Measurements from ENCODE around the gene UBE2G1. TPM values are rescaled to one million over a fixed set of nuclear protein-coding genes. Genes with fewer than 3 reads are reported as not detected.
A peak's percentile ranks its signal among the peaks of the same experiment; 100 is the strongest.

The UBE2G1 gene
- polyA plus RNA-seq (ENCODE audit: low read depth in 6 of 6) = 10 to 100 TPM; 50.7 to 87.5 (median 59.0) TPM

GRCh38 chr17:4366327-4367063 lies at the start of gene UBE2G1:
UBE2G1 (minus strand) TSS chr17:4366675; CDS start chr17:4366316, 359 bp downstream.
- Mint-ChIP-seq H3K27me3 (no peaks in the 10 kb centered on the region), H3K27ac (peak within 1 kb of the TSS; percentile 88 to 97 (median 94)), H3K4me3 (peak within 1 kb of the TSS; percentile 79 to 94 (median 90)), H3K9me3 (no peaks in the 10 kb centered on the region), H3K36me3 (no peaks in the 10 kb centered on the region), H3K4me1 (peaks cover 29 to 44% (median 36%) of the 10 kb centered on the region in 3 donors)
- ATAC-seq (ENCODE audit: low read depth in 2 of 2) (peak; percentile 81 to 82), DNase-seq (peak; percentile 98)

DNA sequence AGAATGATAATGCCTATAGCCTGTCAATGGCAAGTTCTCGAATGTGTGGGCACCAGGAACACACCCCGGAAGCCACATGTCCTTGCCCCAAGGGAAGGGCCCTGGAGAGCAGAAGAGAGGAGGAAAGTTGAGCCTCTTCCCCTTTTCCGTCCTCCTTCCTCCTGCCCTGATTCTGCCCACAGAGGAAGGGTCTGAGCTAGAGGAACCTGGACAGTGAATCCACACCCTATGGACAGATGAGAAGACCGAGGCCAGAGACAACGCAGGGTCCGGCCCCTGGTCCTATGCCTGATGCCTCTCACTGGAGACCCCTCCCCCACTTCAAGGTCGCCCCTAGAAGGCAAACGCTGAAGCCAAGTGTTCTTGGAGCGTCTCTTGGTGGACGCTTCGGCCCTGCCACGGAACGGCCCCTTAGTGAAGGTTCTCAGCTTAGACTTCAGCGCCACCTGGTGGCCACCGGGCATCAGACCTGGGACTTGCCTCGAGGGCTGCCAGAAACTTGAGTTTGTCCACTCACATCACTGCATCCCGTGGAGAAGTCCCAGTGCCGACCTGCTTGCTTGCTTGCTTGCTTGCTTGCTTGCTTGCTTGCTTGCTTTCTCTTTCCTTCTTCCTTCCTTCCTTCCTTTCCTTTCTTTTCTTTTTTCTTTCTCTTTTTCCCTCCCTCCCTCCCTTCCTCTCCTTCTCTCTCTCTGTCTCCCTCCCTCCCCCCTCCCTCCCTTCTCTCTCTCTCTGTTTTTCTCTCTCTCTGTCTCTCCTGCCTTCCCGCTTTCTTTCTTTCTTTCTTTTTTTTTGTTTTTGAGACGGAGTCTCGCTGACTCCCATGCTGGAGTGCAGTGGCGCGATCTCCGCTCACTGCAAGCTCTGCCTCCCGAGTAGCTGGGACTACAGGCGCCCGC lies 46.7 kb upstream of the UBE2G1 start:
- Mint-ChIP-seq H3K27me3 (no peaks in the 10 kb centered on the region), H3K4me1 (peaks cover 5 to 9% (median 6%) of the 10 kb centered on the region in 3 donors), H3K27ac (peak overlapping the region in 2 of 6 donors; percentile 74 to 91), H3K36me3 (no peaks in the 10 kb centered on the region), H3K4me3 (peak overlapping the region in 6 of 8 donors; percentile 5 to 64 (median 54)), H3K9me3 (no peaks in the 10 kb centered on the region)
- DNase-seq = peak; percentile 81
- peak; percentile 98 to 99 for ATAC-seq (ENCODE audit: low read depth in 2 of 2)

GRCh38 chr17:4411201-4411600 lies 44.7 kb upstream of the UBE2G1 start:
- DNase-seq = no peak
- Mint-ChIP-seq H3K4me1 (peaks cover 5 to 9% (median 6%) of the 10 kb centered on the region in 3 donors), H3K4me3 (no peak overlapping the region), H3K27me3 (no peaks in the 10 kb centered on the region), H3K36me3 (no peaks in the 10 kb centered on the region), H3K27ac (no peak overlapping the region), H3K9me3 (no peaks in the 10 kb centered on the region)
- ATAC-seq (ENCODE audit: low read depth in 2 of 2) = no peak

GRCh38 chr17:4409659-4410058 lies 43.2 kb upstream of the UBE2G1 start:
- peaks cover 13 to 16% (median 15%) of the 10 kb centered on the region in 3 donors for H3K4me1 Mint-ChIP-seq
- H3K4me3 Mint-ChIP-seq = no peak overlapping the region
- H3K9me3 Mint-ChIP-seq = no peaks in the 10 kb centered on the region
- DNase-seq (no peak), ATAC-seq (ENCODE audit: low read depth in 2 of 2) (no peak)
- H3K27ac Mint-ChIP-seq = peak overlapping the region in 1 of 6 donors; percentile 53
- H3K36me3 Mint-ChIP-seq = no peaks in the 10 kb centered on the region
- no peaks in the 10 kb centered on the region for H3K27me3 Mint-ChIP-seq

DNA sequence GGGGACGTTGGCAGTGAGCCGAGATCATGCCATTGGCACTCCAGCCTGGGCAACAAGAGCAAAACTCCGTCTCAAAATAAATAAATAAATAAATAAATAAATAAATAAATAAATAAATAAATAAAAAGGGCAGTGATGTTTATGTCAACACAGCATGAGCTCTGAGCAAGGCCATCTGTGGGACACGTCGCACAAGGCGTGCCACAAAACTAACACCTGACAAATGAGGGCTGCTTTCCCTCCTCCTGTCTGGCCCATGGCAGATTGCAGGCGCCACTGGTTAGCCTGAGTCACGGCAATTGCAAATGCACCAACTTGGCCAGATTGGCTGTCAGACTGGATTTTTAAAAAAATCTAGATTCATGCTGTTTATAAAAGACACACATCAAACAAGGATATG lies 41.4 kb upstream of the UBE2G1 start:
- Mint-ChIP-seq H3K9me3 (no peaks in the 10 kb centered on the region), H3K27ac (no peak overlapping the region), H3K4me3 (no peak overlapping the region), H3K27me3 (no peaks in the 10 kb centered on the region), H3K36me3 (no peaks in the 10 kb centered on the region), H3K4me1 (peaks cover 7 to 12% (median 8%) of the 10 kb centered on the region in 3 donors)
- ATAC-seq (ENCODE audit: low read depth in 2 of 2) = no peak
- no peak for DNase-seq

DNA sequence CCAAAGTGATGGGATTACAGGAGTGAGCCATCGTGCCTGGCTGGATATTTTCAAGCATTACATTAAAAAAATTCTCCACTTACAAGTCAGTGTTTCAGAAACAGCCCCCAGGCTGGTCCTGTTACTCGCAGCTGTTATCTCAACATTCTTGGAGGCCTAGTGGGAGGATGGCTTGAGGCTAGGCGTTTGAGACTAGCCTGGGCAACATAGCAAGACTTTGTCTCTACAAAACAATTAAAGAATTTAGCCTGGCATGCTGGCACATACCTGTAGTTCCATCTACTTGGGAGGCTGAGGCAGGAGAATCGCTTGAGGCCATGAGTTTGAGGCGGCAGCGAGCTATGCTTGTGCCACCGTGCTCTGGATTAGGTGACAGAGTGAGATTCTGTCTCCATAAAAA lies 40.7 kb upstream of the UBE2G1 start:
- no peak overlapping the region for H3K4me3 Mint-ChIP-seq
- no peaks in the 10 kb centered on the region for H3K27me3 Mint-ChIP-seq
- H3K36me3 Mint-ChIP-seq = no peaks in the 10 kb centered on the region
- DNase-seq (no peak), ATAC-seq (ENCODE audit: low read depth in 2 of 2) (no peak)
- peaks cover 5 to 11% (median 8%) of the 10 kb centered on the region in 3 donors for H3K4me1 Mint-ChIP-seq
- peak overlapping the region in 1 of 6 donors; percentile 12 for H3K27ac Mint-ChIP-seq
- H3K9me3 Mint-ChIP-seq = no peaks in the 10 kb centered on the region

- DNase-seq (no peak), ATAC-seq (ENCODE audit: low read depth in 2 of 2) (no peak)
- Mint-ChIP-seq H3K27ac (no peak overlapping the region), H3K36me3 (no peaks in the 10 kb centered on the region), H3K27me3 (no peaks in the 10 kb centered on the region), H3K9me3 (no peaks in the 10 kb centered on the region), H3K4me1 (peaks cover 5 to 11% (median 8%) of the 10 kb centered on the region in 3 donors), H3K4me3 (no peak overlapping the region)
Measured at GRCh38 chr17:4406386-4406785, 39.9 kb upstream of the UBE2G1 start.

GRCh38 chr17:4405699-4406098 lies 39.2 kb upstream of the UBE2G1 start:
- Mint-ChIP-seq H3K9me3 (no peaks in the 10 kb centered on the region), H3K27me3 (no peaks in the 10 kb centered on the region), H3K27ac (peak overlapping the region in 1 of 6 donors; percentile 24), H3K4me1 (peaks cover 5 to 11% (median 8%) of the 10 kb centered on the region in 3 donors), H3K36me3 (no peaks in the 10 kb centered on the region), H3K4me3 (no peak overlapping the region)
- no peak for ATAC-seq (ENCODE audit: low read depth in 2 of 2)
- DNase-seq = no peak

- no peaks in the 10 kb centered on the region for H3K36me3 Mint-ChIP-seq
- H3K27me3 Mint-ChIP-seq = no peaks in the 10 kb centered on the region
- peaks cover 5 to 11% (median 8%) of the 10 kb centered on the region in 3 donors for H3K4me1 Mint-ChIP-seq
- no peak for DNase-seq
- no peak overlapping the region for H3K4me3 Mint-ChIP-seq
- H3K27ac Mint-ChIP-seq = peak overlapping the region in 2 of 6 donors; percentile 3 to 59
- ATAC-seq (ENCODE audit: low read depth in 2 of 2) = peak; percentile 14 to 30
- H3K9me3 Mint-ChIP-seq = no peaks in the 10 kb centered on the region
Measured at GRCh38 chr17:4405038-4405669, 38.7 kb upstream of the UBE2G1 start.

DNA sequence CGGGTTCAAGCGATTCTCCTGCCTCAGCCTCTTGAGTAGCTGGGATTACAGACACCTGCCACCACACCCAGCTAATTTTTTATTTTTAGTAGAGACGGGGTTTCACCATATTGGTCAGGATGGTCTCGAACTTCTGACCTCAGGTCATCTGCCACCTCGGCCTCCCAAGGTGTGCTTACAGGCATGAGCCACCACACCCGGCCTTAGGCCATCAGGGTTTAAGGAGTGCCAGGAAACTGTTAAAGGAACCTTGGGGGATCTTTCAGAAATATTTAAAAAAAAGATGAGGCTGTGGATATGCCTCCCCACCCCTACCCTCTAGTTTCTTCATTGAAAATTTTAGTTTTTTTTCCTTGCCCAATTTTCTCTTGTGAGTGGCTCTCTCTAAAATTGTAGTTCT lies 31.4 kb upstream of the UBE2G1 start:
- Mint-ChIP-seq H3K4me3 (peak overlapping the region in 6 of 8 donors; percentile 19 to 75 (median 64)), H3K9me3 (no peaks in the 10 kb centered on the region), H3K27ac (peak overlapping the region in 5 of 6 donors; percentile 61 to 92 (median 89)), H3K36me3 (no peaks in the 10 kb centered on the region), H3K4me1 (peaks cover 21 to 44% (median 36%) of the 10 kb centered on the region in 3 donors), H3K27me3 (no peaks in the 10 kb centered on the region)
- DNase-seq (no peak), ATAC-seq (ENCODE audit: low read depth in 2 of 2) (no peak)

DNA sequence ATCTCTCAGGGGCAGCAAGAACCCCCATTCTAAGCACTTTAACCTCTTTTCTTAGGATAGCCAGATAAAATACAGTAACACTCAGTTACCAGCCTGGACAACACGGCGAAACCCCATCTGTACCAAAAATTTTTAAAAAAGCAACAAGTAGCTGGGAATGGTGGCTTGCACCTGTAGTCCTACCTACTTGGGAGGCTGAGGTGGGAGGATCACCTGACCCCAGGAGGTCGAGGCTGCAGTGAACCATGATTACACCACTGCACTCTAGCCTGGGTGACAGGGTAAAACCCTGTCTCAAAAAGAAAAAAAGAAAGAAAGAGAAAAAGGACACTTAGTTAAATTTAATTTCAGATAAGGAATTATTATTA lies 28.6 kb upstream of the UBE2G1 start:
- H3K9me3 Mint-ChIP-seq = no peaks in the 10 kb centered on the region
- peak overlapping the region in 1 of 8 donors; percentile 35 for H3K4me3 Mint-ChIP-seq
- H3K27me3 Mint-ChIP-seq = no peaks in the 10 kb centered on the region
- no peak for DNase-seq
- peak overlapping the region in 3 of 6 donors; percentile 24 to 89 (median 65) for H3K27ac Mint-ChIP-seq
- ATAC-seq (ENCODE audit: low read depth in 2 of 2) = no peak
- H3K4me1 Mint-ChIP-seq = peaks cover 21 to 44% (median 36%) of the 10 kb centered on the region in 3 donors
- H3K36me3 Mint-ChIP-seq = no peaks in the 10 kb centered on the region

- Mint-ChIP-seq H3K4me1 (peaks cover 21 to 44% (median 36%) of the 10 kb centered on the region in 3 donors), H3K36me3 (no peaks in the 10 kb centered on the region), H3K27me3 (no peaks in the 10 kb centered on the region), H3K9me3 (no peaks in the 10 kb centered on the region), H3K4me3 (peak overlapping the region in 3 of 8 donors; percentile 3 to 47 (median 19)), H3K27ac (peak overlapping the region in 4 of 6 donors; percentile 26 to 89 (median 70))
- ATAC-seq (ENCODE audit: low read depth in 2 of 2) (no peak), DNase-seq (no peak)
Measured at GRCh38 chr17:4394208-4395110, 28.0 kb upstream of the UBE2G1 start.

Measured in naive B cell (primary cell).